OCI-LY7 (cell line): ENCODE measurements around the gene OR5H2.

Experiments
- CTCF ChIP-seq: fragments of 200-600 bp; sonication (generic); conservative IDR thresholded peaks from 2 replicates; pipeline ENCODE4 v1.5.1; 2014; ENCODE audit warnings: mild to moderate bottlenecking, antibody characterized with exemption, low read length, moderate library complexity, mixed read lengths
- EZH2phosphoT487 ChIP-seq: fragments of 200-600 bp; sonication (generic); IDR thresholded peaks from 2 replicates; pipeline ENCODE4 v1.6.1; 2018; ENCODE audit warnings: low read depth, borderline replicate concordance, mild to moderate bottlenecking, mixed run types, antibody characterized with exemption, low read length, moderate library complexity, mixed read lengths

- TF ChIP-seq CTCF: no peak
- no peak for TF ChIP-seq EZH2phosphoT487
Measured at GRCh38 chr3:98263944-98264343, 18.4 kb upstream of the OR5H2 start, which contains the start of gene OR5H6.
